ENCODE measurements around the gene FCGR2B. TPM values are rescaled to one million over a fixed set of nuclear protein-coding genes. Genes with fewer than 3 reads are reported as not detected.
"Not testable (repeated sequence)": the region's sequence is repeated elsewhere in the genome, so short reads cannot be mapped to it uniquely, and the experiment has no call there.

FCGR2B gene
- total RNA-seq, 6 experiments from 2014 or later = not detected

- Mint-ChIP-seq H3K9me3 (no peaks in the 10 kb centered on the region), H3K4me3 (no peak overlapping the region), H3K27ac (peak overlapping the region; percentile 94; the same call in 1 of the 2 replicates), H3K4me1 (ENCODE audit: low read depth) (peaks cover 83% of the 10 kb centered on the region), H3K27me3 (ENCODE audit: insufficient read depth) (no peaks in the 10 kb centered on the region), H3K36me3 (ENCODE audit: low read depth) (no peaks in the 10 kb centered on the region)
- TF ChIP-seq CTCF (IDR thresholded peaks at IDR 0.05) = no peak
- no peak for DNase-seq
Measured at GRCh38 chr1:161723459-161724141, 60.7 kb downstream of the FCGR2B start.

GRCh38 chr1:161725258-161725907 lies 62.4 kb downstream of the FCGR2B start:
- H3K4me3 Mint-ChIP-seq = peak overlapping the region; percentile 89
- not testable (repeated sequence) for H3K27me3 Mint-ChIP-seq (ENCODE audit: insufficient read depth); H3K9me3 Mint-ChIP-seq; H3K36me3 Mint-ChIP-seq (ENCODE audit: low read depth); DNase-seq
- peak overlapping the region; percentile 91 for H3K27ac Mint-ChIP-seq
- peaks cover 87% of the 10 kb centered on the region for H3K4me1 Mint-ChIP-seq (ENCODE audit: low read depth)

- peak; percentile 72 for TF ChIP-seq CTCF (IDR thresholded peaks at IDR 0.05)
- peak; percentile 46 for DNase-seq
- peak overlapping the region; percentile 89 for H3K4me3 Mint-ChIP-seq
- peaks cover 87% of the 10 kb centered on the region for H3K4me1 Mint-ChIP-seq (ENCODE audit: low read depth)
- H3K36me3 Mint-ChIP-seq (ENCODE audit: low read depth) = no peaks in the 10 kb centered on the region
- H3K27me3 Mint-ChIP-seq (ENCODE audit: insufficient read depth) = no peaks in the 10 kb centered on the region
- no peaks in the 10 kb centered on the region for H3K9me3 Mint-ChIP-seq
- H3K27ac Mint-ChIP-seq = peak overlapping the region; percentile 91
Measured at GRCh38 chr1:161725908-161726472, 63.0 kb downstream of the FCGR2B start.

DNA sequence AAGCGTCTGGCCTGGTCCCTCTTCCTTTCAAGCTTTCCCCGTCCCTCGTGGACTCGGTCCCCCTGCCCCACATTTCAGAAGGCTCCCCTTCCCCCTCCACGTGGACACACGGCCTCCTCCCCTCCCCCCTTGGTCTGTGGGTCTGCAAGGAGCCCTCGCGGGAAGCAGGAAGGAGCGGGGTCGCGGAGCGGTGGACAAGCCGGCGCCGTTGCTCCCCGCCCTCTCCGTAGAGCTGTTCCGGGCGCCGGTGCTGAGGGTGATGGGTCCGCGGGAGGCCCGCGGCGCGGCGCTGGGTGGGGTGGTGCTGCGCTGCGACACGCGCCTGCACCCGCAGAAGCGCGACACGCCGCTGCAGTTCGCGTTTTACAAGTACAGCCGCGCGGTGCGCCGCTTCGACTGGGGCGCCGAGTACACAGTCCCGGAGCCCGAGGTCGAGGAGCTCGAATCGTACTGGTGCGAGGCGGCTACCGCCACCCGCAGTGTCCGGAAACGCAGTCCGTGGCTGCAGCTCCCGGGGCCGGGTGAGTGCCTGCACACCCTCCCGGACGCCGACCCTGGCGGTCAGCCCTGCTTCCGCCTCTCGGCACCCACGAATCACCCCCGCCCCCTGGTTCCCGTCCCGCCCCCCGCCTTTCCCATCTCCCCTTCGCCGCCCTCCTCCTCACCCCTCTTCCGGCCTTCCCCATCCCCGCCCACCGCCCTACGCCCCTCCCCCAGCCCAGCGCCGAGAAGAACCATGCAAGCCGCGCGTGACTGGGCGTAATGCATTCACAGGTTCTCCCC lies 63.7 kb downstream of the FCGR2B start:
- peaks cover 87% of the 10 kb centered on the region for H3K4me1 Mint-ChIP-seq (ENCODE audit: low read depth)
- H3K36me3 Mint-ChIP-seq (ENCODE audit: low read depth) = no peaks in the 10 kb centered on the region
- H3K27ac Mint-ChIP-seq = peak overlapping the region; percentile 95
- no peak for TF ChIP-seq CTCF (IDR thresholded peaks at IDR 0.05)
- H3K9me3 Mint-ChIP-seq = no peaks in the 10 kb centered on the region
- peak overlapping the region; percentile 89 for H3K4me3 Mint-ChIP-seq
- DNase-seq = peak; percentile 69
- no peaks in the 10 kb centered on the region for H3K27me3 Mint-ChIP-seq (ENCODE audit: insufficient read depth)

GRCh38 chr1:161727256-161727924 lies 64.4 kb downstream of the FCGR2B start:
- TF ChIP-seq CTCF (IDR thresholded peaks at IDR 0.05) = no peak
- peaks cover 87% of the 10 kb centered on the region for H3K4me1 Mint-ChIP-seq (ENCODE audit: low read depth)
- H3K9me3 Mint-ChIP-seq = no peaks in the 10 kb centered on the region
- H3K27me3 Mint-ChIP-seq (ENCODE audit: insufficient read depth) = no peaks in the 10 kb centered on the region
- peak; percentile 71 for DNase-seq
- H3K36me3 Mint-ChIP-seq (ENCODE audit: low read depth) = no peaks in the 10 kb centered on the region
- peak overlapping the region; percentile 89 for H3K4me3 Mint-ChIP-seq
- H3K27ac Mint-ChIP-seq = peak overlapping the region; percentile 95

Other genes starting within 250 kb of the FCGR2B start
- gene FCGR2A, start 157.7 kb upstream of the FCGR2B start, total RNA-seq (2021; fragmentation: NEBNext Ultra II Directional; extraction: Animal tissue kit (Norgen Biotek cat#: 25700)) = under 1 TPM; 0.12 to 0.57 (median 0.29) TPM
- gene HSPA6, start 138.6 kb upstream of the FCGR2B start, total RNA-seq (2021; fragmentation: NEBNext Ultra II Directional; extraction: Animal tissue kit (Norgen Biotek cat#: 25700)) = under 1 TPM; 0.10 to 0.45 (median 0.19) TPM
- gene FCGR3A, start 113.3 kb upstream of the FCGR2B start, total RNA-seq (2021; fragmentation: NEBNext Ultra II Directional; extraction: Animal tissue kit (Norgen Biotek cat#: 25700)) = not detected
- not detected for gene FCGR3B, start 32.0 kb upstream of the FCGR2B start, total RNA-seq (2021; fragmentation: NEBNext Ultra II Directional; extraction: Animal tissue kit (Norgen Biotek cat#: 25700))
- 1 to 10 TPM; 2.3 to 5.1 (median 2.9) TPM for gene FCRLA, start 44.1 kb downstream of the FCGR2B start, total RNA-seq (2021; fragmentation: NEBNext Ultra II Directional; extraction: Animal tissue kit (Norgen Biotek cat#: 25700))
- gene FCRLB, start 58.4 kb downstream of the FCGR2B start, total RNA-seq (2021; fragmentation: NEBNext Ultra II Directional; extraction: Animal tissue kit (Norgen Biotek cat#: 25700)) = 1 to 10 TPM; 3.3 to 5.1 (median 3.7) TPM
- gene DUSP12, start 86.6 kb downstream of the FCGR2B start, total RNA-seq (2021; fragmentation: NEBNext Ultra II Directional; extraction: Animal tissue kit (Norgen Biotek cat#: 25700)) = 10 to 100 TPM; 31.9 to 38.0 (median 36.4) TPM
- gene ATF6, start 103.2 kb downstream of the FCGR2B start, total RNA-seq (2021; fragmentation: NEBNext Ultra II Directional; extraction: Animal tissue kit (Norgen Biotek cat#: 25700)) = 10 to 100 TPM; 23.7 to 29.9 (median 27.6) TPM

Data from HFFc6 (cell line).